Neutrophil (primary cell): ENCODE data around the gene CAND1.

Experiments used
- H3K27ac ChIP-seq: fragments of 200-600 bp; sonication (generic); 2 replicates; pipeline ENCODE4 v1.5.1; 2016; ENCODE audit warnings: mild to moderate bottlenecking, moderate library complexity
- H3K27me3 ChIP-seq: fragments of 200-600 bp; sonication (generic); 2 replicates; pipeline ENCODE4 v1.6.0; 2016; ENCODE audit warnings: mild to moderate bottlenecking
- H3K36me3 ChIP-seq: fragments of 200-600 bp; sonication (generic); 2 replicates; pipeline ENCODE4 v1.5.1; 2017
- H3K4me1 ChIP-seq, 2 experiments: fragments of 200-600 bp in 1 of 2; sonication (generic) in 1 of 2; 1 replicate in 1 of 2; 2 replicates in 1 of 2; pipeline versions ENCODE4 v1.5.1 to v1.6.1; 2013 to 2016; ENCODE audit warnings: low read depth in 1 of 2, low read length in 1 of 2, mild to moderate bottlenecking in 1 of 2, moderate library complexity in 1 of 2; ENCODE audit not compliant: control insufficient read depth in 1 of 2, insufficient read depth in 1 of 2
- H3K4me3 ChIP-seq, 2 experiments: fragments of 200-600 bp in 1 of 2; sonication (generic) in 1 of 2; 1 replicate in 1 of 2; 2 replicates in 1 of 2; pipeline ENCODE4 v1.5.1; 2013 to 2016; ENCODE audit warnings: low read depth in 1 of 2, low read length in 1 of 2, mild to moderate bottlenecking in 1 of 2, moderate library complexity in 1 of 2
- H3K9me3 ChIP-seq: fragments of 200-600 bp; sonication (generic); 2 replicates; pipeline ENCODE4 v1.5.1; 2016
- CTCF ChIP-seq: fragments of 200-600 bp; sonication (generic); IDR thresholded peaks from 2 replicates; pipeline ENCODE4 v1.5.1; 2016; ENCODE audit warnings: antibody characterized with exemption

The CAND1 gene

GRCh38 chr12:67254372-67255026 lies 14.7 kb upstream of the CAND1 start:
- H3K4me3 ChIP-seq, result no peak overlapping the region
- H3K9me3 ChIP-seq, result no peaks in the 10 kb centered on the region
- TF ChIP-seq CTCF, result no peak
- no peaks in the 10 kb centered on the region for H3K27me3 ChIP-seq
- no peaks in the 10 kb centered on the region for H3K4me1 ChIP-seq
- H3K36me3 ChIP-seq, result no peaks in the 10 kb centered on the region
- H3K27ac ChIP-seq, result no peak overlapping the region

GRCh38 chr12:67256649-67257048 lies 12.5 kb upstream of the CAND1 start:
- Histone ChIP-seq H3K27ac (no peak overlapping the region), H3K27me3 (no peaks in the 10 kb centered on the region), H3K4me1 (no peaks in the 10 kb centered on the region), H3K9me3 (no peaks in the 10 kb centered on the region), H3K36me3 (no peaks in the 10 kb centered on the region), H3K4me3 (no peak overlapping the region)
- no peak for TF ChIP-seq CTCF

GRCh38 chr12:67263471-67263870 lies 5.7 kb upstream of the CAND1 start:
- no peak for TF ChIP-seq CTCF
- Histone ChIP-seq H3K4me3 (no peak overlapping the region), H3K27ac (no peak overlapping the region), H3K4me1 (peaks cover 6% of the 10 kb centered on the region in 2 experiments), H3K27me3 (no peaks in the 10 kb centered on the region), H3K9me3 (no peaks in the 10 kb centered on the region), H3K36me3 (no peaks in the 10 kb centered on the region)

DNA sequence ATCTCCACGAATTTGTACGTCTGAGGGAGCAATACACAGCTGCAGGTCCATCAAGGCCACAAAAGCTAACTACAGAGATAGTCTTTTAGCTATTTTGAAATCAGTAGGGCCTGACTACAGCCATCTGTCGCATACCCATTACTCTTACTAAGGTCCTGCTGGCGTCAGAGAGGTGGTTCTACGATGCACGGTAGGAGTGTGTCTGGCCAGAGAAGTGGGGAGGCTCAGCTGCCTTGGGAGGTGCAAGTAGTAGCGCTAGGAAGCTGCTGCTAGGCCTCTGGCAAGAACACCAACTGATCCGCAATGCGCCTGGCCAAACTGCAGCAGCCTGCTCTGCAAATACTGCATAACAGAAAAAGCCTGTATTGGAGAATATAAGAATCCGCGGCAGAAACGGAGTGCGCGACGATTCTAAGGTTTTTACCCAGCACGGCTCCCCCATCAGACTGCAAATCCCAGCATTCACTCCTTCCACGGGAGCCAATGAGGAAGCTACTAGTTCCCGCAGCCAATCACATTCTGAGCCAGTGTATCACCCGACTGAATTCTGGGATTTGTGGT lies 743 bp upstream of the CAND1 start:
- Histone ChIP-seq H3K27ac (peak overlapping the region; percentile 93), H3K27me3 (no peaks in the 10 kb centered on the region), H3K4me1 (peaks cover 19% of the 10 kb centered on the region in 2 experiments), H3K9me3 (no peaks in the 10 kb centered on the region), H3K4me3 (peak overlapping the region; percentile 69 to 100), H3K36me3 (no peaks in the 10 kb centered on the region)
- peak; percentile 15 for TF ChIP-seq CTCF

- Histone ChIP-seq H3K4me3 (peak overlapping the region; percentile 69 to 100), H3K36me3 (no peaks in the 10 kb centered on the region), H3K27me3 (no peaks in the 10 kb centered on the region), H3K27ac (peak overlapping the region; percentile 93), H3K9me3 (no peaks in the 10 kb centered on the region), H3K4me1 (peaks cover 19% of the 10 kb centered on the region in 2 experiments)
- no peak for TF ChIP-seq CTCF
Observed at GRCh38 chr12:67269633-67270573, 745 bp downstream of the CAND1 start.
